Smooth muscle cell (in vitro differentiated cells): ENCODE measurements around the gene POGLUT3. TPM values are rescaled to one million over a fixed set of nuclear protein-coding genes. Genes with fewer than 3 reads are reported as not detected.
A peak's percentile ranks its signal among the peaks of the same experiment; 100 is the strongest.

Source experiments
- DNase-seq: peaks from one replicate; lab custom pipeline; 2025; ENCODE audit not compliant: unreplicated experiment; lab: John Stamatoyannopoulos, UW
- H2AFZ ChIP-seq: fragments of 200-600 bp; sonication (generic); 2 replicates; pipeline ENCODE4 v1.6.0; 2016; ENCODE audit warnings: antibody characterized with exemption, low read depth, mild to moderate bottlenecking
- H3F3A ChIP-seq: fragments of 200-600 bp; sonication (generic); 2 replicates; pipeline ENCODE4 v1.6.0; 2017; ENCODE audit warnings: antibody characterized with exemption, low read depth
- H3K27ac ChIP-seq: fragments of 200-600 bp; sonication (generic); 2 replicates; pipeline ENCODE4 v1.5.1; 2016; ENCODE audit warnings: low read depth, mild to moderate bottlenecking
- H3K27me3 ChIP-seq: fragments of 200-600 bp; sonication (generic); 2 replicates; pipeline ENCODE4 v1.6.1; 2016; ENCODE audit warnings: low read depth, mild to moderate bottlenecking
- H3K36me3 ChIP-seq: fragments of 200-600 bp; sonication (generic); 2 replicates; pipeline ENCODE4 v1.5.1; 2016; ENCODE audit warnings: low read depth
- H3K4me1 ChIP-seq: fragments of 200-600 bp; sonication (generic); 2 replicates; pipeline ENCODE4 v1.5.1; 2016; ENCODE audit warnings: low read depth
- H3K4me2 ChIP-seq: fragments of 200-600 bp; sonication (generic); 2 replicates; pipeline ENCODE4 v1.6.0; 2016; ENCODE audit warnings: mild to moderate bottlenecking
- H3K4me3 ChIP-seq: fragments of 200-600 bp; sonication (generic); 2 replicates; pipeline ENCODE4 v1.5.1; 2016; ENCODE audit warnings: mild to moderate bottlenecking
- H3K79me2 ChIP-seq: fragments of 200-600 bp; sonication (generic); 2 replicates; pipeline ENCODE4 v1.6.0; 2016; ENCODE audit warnings: low read depth, mild to moderate bottlenecking
- H3K9ac ChIP-seq: fragments of 200-600 bp; sonication (generic); 2 replicates; pipeline ENCODE4 v1.6.0; 2016; ENCODE audit warnings: low read depth
- H3K9me3 ChIP-seq: fragments of 200-600 bp; sonication (generic); replicated peaks from 2 replicates; pipeline ENCODE4 v1.5.1; 2016; ENCODE audit warnings: low read depth
- H4K20me1 ChIP-seq: fragments of 200-600 bp; sonication (generic); 2 replicates; pipeline ENCODE4 v1.6.0; 2016; ENCODE audit warnings: low read depth
- CTCF ChIP-seq: fragments of 200-600 bp; sonication (generic); IDR thresholded peaks from 2 replicates; pipeline ENCODE4 v1.5.1; 2017; ENCODE audit warnings: borderline replicate concordance, mild to moderate bottlenecking, antibody characterized with exemption; ENCODE audit not compliant: insufficient read depth, poor library complexity, severe bottlenecking
- WGBS: methylation state at CpG from one replicate; pipeline ENCODE4 v1.1.7; 2016; ENCODE audit warnings: low lambda C conversion rate; 5-methylcytosine and 5-hydroxymethylcytosine counted together
- polyA plus RNA-seq: library from polyadenylated mRNA; unstranded; fragments of >200 nt; fragmentation: Nextera tagmentation; extraction: Ambion mirVana; gene quantifications from 2 replicates; pipeline ENCODE4 v1.2.1, GENCODE V29; 2016
- total RNA-seq: library from RNA; depleted of rRNA; stranded (reverse); fragments of >200 nt; gene quantifications from 2 replicates; pipeline ENCODE4 v1.2.3, GENCODE V29; 2014

Gene POGLUT3
- total RNA-seq (50.4 and 62.9 TPM in 2 replicates), polyA plus RNA-seq (28.9 and 34.4 TPM in 2 replicates)

- Histone ChIP-seq H3K9ac (peak within 1 kb of the TSS; percentile 73), H3K79me2 (peaks cover 28% of the 10 kb centered on the region), H3K4me1 (peaks cover 16% of the 10 kb centered on the region), H3K4me2 (peak within 1 kb of the TSS; percentile 87), H2AFZ (peak within 1 kb of the TSS; percentile 80), H3F3A (peaks cover 42% of the 10 kb centered on the region), H3K36me3 (no peaks in the 10 kb centered on the region), H4K20me1 (no peaks in the 10 kb centered on the region), H3K27me3 (no peaks in the 10 kb centered on the region), H3K9me3 (no peaks in the 10 kb centered on the region), H3K4me3 (peak within 1 kb of the TSS; percentile 63), H3K27ac (peak within 1 kb of the TSS; percentile 91)
- 2% methylated on average over 74 of the region's 84 CpGs for WGBS
- DNase-seq = peak; percentile 62
- no peak for TF ChIP-seq CTCF
Measured at GRCh38 chr11:108498046-108498815, at the start of gene POGLUT3. Gene POGLUT3 (minus strand): TSS chr11:108498384. CDS start chr11:108498366, 18 bp downstream.

DNA sequence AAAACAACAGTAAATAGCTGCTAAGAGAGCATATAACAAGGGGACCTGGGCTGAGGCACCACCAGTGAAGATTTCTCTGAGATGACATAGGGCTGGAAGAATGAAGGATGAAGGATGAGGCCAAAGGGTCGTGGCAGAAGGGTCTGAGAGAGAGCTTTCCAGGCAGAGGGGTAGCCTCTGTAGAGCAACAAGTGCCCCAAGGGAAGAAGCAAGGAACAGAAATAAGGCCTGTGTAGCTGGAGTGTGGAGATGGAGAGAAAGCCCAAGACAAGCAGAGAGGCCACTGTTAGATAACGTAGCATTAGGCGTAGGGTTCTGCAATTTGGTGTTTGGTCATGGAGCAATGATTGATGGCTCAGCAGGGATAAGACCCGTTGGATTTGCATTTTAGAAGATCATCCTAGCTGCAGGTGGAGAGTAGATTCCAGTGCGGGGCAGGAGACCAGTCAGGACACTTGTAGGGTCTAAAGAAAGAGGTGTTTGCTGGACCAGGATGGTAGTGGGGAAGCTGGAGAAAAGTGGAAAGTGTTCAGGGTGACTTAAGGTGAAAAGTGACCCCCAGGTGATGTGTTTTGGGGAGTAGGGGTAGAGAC, 47.8 kb upstream of the POGLUT3 start:
- no peaks in the 10 kb centered on the region for H3K36me3 ChIP-seq
- no peak overlapping the region for H3K9ac ChIP-seq
- DNase-seq = no peak
- H3K27me3 ChIP-seq = no peaks in the 10 kb centered on the region
- no peaks in the 10 kb centered on the region for H3K79me2 ChIP-seq
- no peaks in the 10 kb centered on the region for H3F3A ChIP-seq
- no peak for TF ChIP-seq CTCF
- H2AFZ ChIP-seq = no peak overlapping the region
- H3K27ac ChIP-seq = no peak overlapping the region
- no peak overlapping the region for H3K4me3 ChIP-seq
- H4K20me1 ChIP-seq = no peaks in the 10 kb centered on the region
- WGBS = 89% methylated on average over 5 of the region's 5 CpGs
- H3K4me2 ChIP-seq = no peak overlapping the region
- no peaks in the 10 kb centered on the region for H3K9me3 ChIP-seq
- no peaks in the 10 kb centered on the region for H3K4me1 ChIP-seq

GRCh38 chr11:108543316-108543964, 45.3 kb upstream of the POGLUT3 start:
- H3K9me3 ChIP-seq = no peaks in the 10 kb centered on the region
- no peaks in the 10 kb centered on the region for H3K27me3 ChIP-seq
- no peak overlapping the region for H3K9ac ChIP-seq
- H2AFZ ChIP-seq = no peak overlapping the region
- 81% methylated on average over 5 of the region's 5 CpGs for WGBS
- H3K4me2 ChIP-seq = no peak overlapping the region
- no peak for DNase-seq
- H3K4me3 ChIP-seq = no peak overlapping the region
- H4K20me1 ChIP-seq = no peaks in the 10 kb centered on the region
- H3K79me2 ChIP-seq = no peaks in the 10 kb centered on the region
- no peaks in the 10 kb centered on the region for H3F3A ChIP-seq
- no peaks in the 10 kb centered on the region for H3K36me3 ChIP-seq
- H3K27ac ChIP-seq = no peak overlapping the region
- TF ChIP-seq CTCF = no peak
- peaks cover 9% of the 10 kb centered on the region for H3K4me1 ChIP-seq
